Stimulated activated CD8-positive, alpha-beta memory T cell treated with anti-CD3 and anti-CD28 coated beads, Interleukin-15, amount 100 ng/mL, for 1 hour (primary cell): ENCODE measurements around the gene IGDCC3.
"Not testable (repeated sequence)": the region's sequence is repeated elsewhere in the genome, so short reads cannot be mapped to it uniquely, and the experiment has no call there.

Experiments used
- DNase-seq: peaks from one replicate; pipeline ENCODE4 v3.0.0-alpha.2; 2020; ENCODE audit warnings: low read depth

IGDCC3 gene

GRCh38 chr15:65369212-65369547 lies 8.6 kb downstream of the IGDCC3 start:
- DNase-seq, result no peak

- DNase-seq, result no peak
Measured at GRCh38 chr15:65368302-65369211, 9.2 kb downstream of the IGDCC3 start.

- no peak for DNase-seq
Measured at GRCh38 chr15:65366122-65366892, 11.5 kb downstream of the IGDCC3 start.

GRCh38 chr15:65365229-65365628 lies 12.6 kb downstream of the IGDCC3 start:
- DNase-seq, result no peak

- DNase-seq, result no peak
Measured at GRCh38 chr15:65363766-65364165, 14.0 kb downstream of the IGDCC3 start.

- DNase-seq, result no peak
Measured at GRCh38 chr15:65363306-65363705, 14.5 kb downstream of the IGDCC3 start.

GRCh38 chr15:65362491-65362890 lies 15.3 kb downstream of the IGDCC3 start:
- no peak for DNase-seq

GRCh38 chr15:65361708-65362459 lies 15.9 kb downstream of the IGDCC3 start:
- DNase-seq, result no peak

- no peak for DNase-seq
Measured at GRCh38 chr15:65360506-65360905, 17.3 kb downstream of the IGDCC3 start.

GRCh38 chr15:65355988-65356353 lies 21.8 kb downstream of the IGDCC3 start:
- no peak for DNase-seq

- DNase-seq, result no peak
Measured at GRCh38 chr15:65355173-65355987, 22.4 kb downstream of the IGDCC3 start.

GRCh38 chr15:65354835-65355172 lies 23.0 kb downstream of the IGDCC3 start:
- DNase-seq, result no peak

GRCh38 chr15:65351972-65352371 lies 25.8 kb downstream of the IGDCC3 start:
- DNase-seq, result not testable (repeated sequence)

GRCh38 chr15:65349338-65349737 lies 28.5 kb downstream of the IGDCC3 start:
- DNase-seq, result no peak

GRCh38 chr15:65347756-65348155 lies 30.0 kb downstream of the IGDCC3 start:
- not testable (repeated sequence) for DNase-seq

GRCh38 chr15:65346856-65347598 lies 30.8 kb downstream of the IGDCC3 start:
- no peak for DNase-seq

GRCh38 chr15:65344914-65345275 lies 32.9 kb downstream of the IGDCC3 start:
- DNase-seq, result no peak

GRCh38 chr15:65344214-65344913 lies 33.4 kb downstream of the IGDCC3 start:
- DNase-seq, result no peak

GRCh38 chr15:65343374-65343981 lies 34.3 kb downstream of the IGDCC3 start:
- no peak for DNase-seq

- DNase-seq, result no peak
Measured at GRCh38 chr15:65342493-65342892, 35.3 kb downstream of the IGDCC3 start.
